ENCODE measurements around the gene CCR6. TPM values are rescaled to one million over a fixed set of nuclear protein-coding genes. Genes with fewer than 3 reads are reported as not detected.

The CCR6 gene
- total and polyA plus RNA-seq, 2 of the 13 experiments (the other 11 are each of a cell fraction or from before 2014, with no cell fraction given) = 4.5 to 8.7 TPM

DNA sequence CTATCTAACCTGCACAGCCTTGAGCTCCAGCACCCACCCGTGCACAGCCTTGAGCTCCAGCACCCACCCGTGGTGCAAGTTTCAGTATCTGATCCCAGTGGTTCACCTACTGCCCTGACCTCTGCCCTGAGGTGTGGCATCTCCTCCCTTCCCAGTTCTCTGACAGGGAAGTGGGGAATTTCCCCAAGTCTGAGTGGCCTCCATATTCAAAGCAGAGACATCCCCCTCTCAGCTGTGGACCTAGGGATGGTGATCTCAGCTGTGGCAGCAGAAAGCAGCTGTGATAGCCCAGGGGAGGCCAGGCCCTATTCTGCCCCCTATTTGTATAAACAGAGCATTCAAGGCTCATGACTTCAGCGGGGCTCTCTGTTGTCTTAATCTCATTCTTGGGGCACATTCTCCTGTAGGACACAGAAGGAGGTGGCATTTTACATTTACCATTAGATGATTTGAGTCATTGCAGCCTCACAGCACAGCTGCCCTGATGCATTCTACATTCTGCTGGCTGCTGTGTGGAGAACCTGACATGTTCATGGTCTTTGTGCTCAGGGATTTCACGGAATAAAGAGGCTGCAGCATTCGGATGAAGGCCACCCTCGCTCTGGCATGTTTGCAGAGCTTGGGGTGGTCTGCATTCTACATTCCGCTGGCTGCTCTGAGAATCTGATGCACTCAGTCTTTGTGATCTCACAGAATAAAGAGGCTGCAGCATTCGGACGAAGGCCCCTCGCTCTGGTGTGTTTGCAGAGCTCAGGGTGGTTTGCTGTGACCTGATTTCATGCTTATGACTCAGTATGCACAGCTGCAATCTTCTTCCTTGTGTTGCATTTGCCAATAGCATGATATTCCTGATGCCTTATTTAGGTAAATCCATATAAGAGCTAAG, 17.9 kb downstream of the CCR6 start (continued):
- TF ChIP-seq, protein P1, sequence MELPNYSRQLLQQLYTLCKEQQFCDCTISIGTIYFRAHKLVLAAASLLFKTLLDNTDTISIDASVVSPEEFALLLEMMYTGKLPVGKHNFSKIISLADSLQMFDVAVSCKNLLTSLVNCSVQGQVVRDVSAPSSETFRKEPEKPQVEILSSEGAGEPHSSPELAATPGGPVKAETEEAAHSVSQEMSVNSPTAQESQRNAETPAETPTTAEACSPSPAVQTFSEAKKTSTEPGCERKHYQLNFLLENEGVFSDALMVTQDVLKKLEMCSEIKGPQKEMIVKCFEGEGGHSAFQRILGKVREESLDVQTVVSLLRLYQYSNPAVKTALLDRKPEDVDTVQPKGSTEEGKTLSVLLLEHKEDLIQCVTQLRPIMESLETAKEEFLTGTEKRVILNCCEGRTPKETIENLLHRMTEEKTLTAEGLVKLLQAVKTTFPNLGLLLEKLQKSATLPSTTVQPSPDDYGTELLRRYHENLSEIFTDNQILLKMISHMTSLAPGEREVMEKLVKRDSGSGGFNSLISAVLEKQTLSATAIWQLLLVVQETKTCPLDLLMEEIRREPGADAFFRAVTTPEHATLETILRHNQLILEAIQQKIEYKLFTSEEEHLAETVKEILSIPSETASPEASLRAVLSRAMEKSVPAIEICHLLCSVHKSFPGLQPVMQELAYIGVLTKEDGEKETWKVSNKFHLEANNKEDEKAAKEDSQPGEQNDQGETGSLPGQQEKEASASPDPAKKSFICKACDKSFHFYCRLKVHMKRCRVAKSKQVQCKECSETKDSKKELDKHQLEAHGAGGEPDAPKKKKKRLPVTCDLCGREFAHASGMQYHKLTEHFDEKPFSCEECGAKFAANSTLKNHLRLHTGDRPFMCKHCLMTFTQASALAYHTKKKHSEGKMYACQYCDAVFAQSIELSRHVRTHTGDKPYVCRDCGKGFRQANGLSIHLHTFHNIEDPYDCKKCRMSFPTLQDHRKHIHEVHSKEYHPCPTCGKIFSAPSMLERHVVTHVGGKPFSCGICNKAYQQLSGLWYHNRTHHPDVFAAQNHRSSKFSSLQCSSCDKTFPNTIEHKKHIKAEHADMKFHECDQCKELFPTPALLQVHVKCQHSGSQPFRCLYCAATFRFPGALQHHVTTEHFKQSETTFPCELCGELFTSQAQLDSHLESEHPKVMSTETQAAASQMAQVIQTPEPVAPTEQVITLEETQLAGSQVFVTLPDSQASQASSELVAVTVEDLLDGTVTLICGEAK (IDR thresholded peaks at IDR 0.05) = no peak
- TF ChIP-seq, protein P1 (CRISPR knock-in tag; IDR thresholded peaks at IDR 0.05) = no peak
- TF ChIP-seq PLRG1 (conservative IDR thresholded peaks at IDR 0.05) (no peak), CBX2 (IDR thresholded peaks at IDR 0.05; ENCODE audit: low read depth, low read length) (no peak), CBX2 (CRISPR knock-in tag; IDR thresholded peaks at IDR 0.05; ENCODE audit: low read depth) (no peak), PRPF4 (IDR thresholded peaks at IDR 0.05; ENCODE audit: low read depth, low read length, poor library complexity, severe bottlenecking) (no peak), ZNF225 (CRISPR knock-in tag; IDR thresholded peaks at IDR 0.05) (no peak), CHD4 (IDR thresholded peaks at IDR 0.05; ENCODE audit: borderline replicate concordance, low read length) (no peak), ZNF432 (CRISPR knock-in tag; IDR thresholded peaks at IDR 0.05; ENCODE audit: borderline replicate concordance) (no peak), ZNF782 (CRISPR knock-in tag; IDR thresholded peaks at IDR 0.05; ENCODE audit: borderline replicate concordance) (no peak), RBM22 (optimal IDR thresholded peaks at IDR 0.05; ENCODE audit: low read length) (no peak), ZNF83 (CRISPR knock-in tag; IDR thresholded peaks at IDR 0.05; ENCODE audit: borderline replicate concordance) (no peak), ZMYM2 (CRISPR knock-in tag; IDR thresholded peaks at IDR 0.05) (no peak)
- TF ChIP-seq, protein P2, sequence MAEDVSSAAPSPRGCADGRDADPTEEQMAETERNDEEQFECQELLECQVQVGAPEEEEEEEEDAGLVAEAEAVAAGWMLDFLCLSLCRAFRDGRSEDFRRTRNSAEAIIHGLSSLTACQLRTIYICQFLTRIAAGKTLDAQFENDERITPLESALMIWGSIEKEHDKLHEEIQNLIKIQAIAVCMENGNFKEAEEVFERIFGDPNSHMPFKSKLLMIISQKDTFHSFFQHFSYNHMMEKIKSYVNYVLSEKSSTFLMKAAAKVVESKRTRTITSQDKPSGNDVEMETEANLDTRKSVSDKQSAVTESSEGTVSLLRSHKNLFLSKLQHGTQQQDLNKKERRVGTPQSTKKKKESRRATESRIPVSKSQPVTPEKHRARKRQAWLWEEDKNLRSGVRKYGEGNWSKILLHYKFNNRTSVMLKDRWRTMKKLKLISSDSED (CRISPR knock-in tag; IDR thresholded peaks at IDR 0.05) = no peak
- TF ChIP-seq, protein P3, sequence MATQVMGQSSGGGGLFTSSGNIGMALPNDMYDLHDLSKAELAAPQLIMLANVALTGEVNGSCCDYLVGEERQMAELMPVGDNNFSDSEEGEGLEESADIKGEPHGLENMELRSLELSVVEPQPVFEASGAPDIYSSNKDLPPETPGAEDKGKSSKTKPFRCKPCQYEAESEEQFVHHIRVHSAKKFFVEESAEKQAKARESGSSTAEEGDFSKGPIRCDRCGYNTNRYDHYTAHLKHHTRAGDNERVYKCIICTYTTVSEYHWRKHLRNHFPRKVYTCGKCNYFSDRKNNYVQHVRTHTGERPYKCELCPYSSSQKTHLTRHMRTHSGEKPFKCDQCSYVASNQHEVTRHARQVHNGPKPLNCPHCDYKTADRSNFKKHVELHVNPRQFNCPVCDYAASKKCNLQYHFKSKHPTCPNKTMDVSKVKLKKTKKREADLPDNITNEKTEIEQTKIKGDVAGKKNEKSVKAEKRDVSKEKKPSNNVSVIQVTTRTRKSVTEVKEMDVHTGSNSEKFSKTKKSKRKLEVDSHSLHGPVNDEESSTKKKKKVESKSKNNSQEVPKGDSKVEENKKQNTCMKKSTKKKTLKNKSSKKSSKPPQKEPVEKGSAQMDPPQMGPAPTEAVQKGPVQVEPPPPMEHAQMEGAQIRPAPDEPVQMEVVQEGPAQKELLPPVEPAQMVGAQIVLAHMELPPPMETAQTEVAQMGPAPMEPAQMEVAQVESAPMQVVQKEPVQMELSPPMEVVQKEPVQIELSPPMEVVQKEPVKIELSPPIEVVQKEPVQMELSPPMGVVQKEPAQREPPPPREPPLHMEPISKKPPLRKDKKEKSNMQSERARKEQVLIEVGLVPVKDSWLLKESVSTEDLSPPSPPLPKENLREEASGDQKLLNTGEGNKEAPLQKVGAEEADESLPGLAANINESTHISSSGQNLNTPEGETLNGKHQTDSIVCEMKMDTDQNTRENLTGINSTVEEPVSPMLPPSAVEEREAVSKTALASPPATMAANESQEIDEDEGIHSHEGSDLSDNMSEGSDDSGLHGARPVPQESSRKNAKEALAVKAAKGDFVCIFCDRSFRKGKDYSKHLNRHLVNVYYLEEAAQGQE (IDR thresholded peaks at IDR 0.05; ENCODE audit: borderline replicate concordance in 1 of 2, low read depth in 1 of 2, low read length in 2 of 2) = no peak

Measured in HepG2 (cell line).